SK-N-SH (cell line): ENCODE data around the gene CTNNA3. TPM values are rescaled to one million over a fixed set of nuclear protein-coding genes. Genes with fewer than 3 reads are reported as not detected.

Source experiments
- CTCF ChIA-PET: fragments of 300-600, 350-600 bp; formaldehyde crosslinking; extraction: SDS; loops from one replicate; lab custom pipeline; 2021; lab: Yijun Ruan, JAX
- POLR2A ChIA-PET: fragments of 350-600 bp; sonication (Branson Sonifier 250); formaldehyde crosslinking; extraction: SDS; loops from one replicate; lab custom pipeline; 2020; ENCODE audit warnings: antibody characterized with exemption, inconsistent platforms; lab: Yijun Ruan, JAX
- DNase-seq: peaks from one replicate; pipeline ENCODE4 v3.0.0; 2012
- H2AFZ ChIP-seq: fragments of 200-600 bp; sonication (generic); 2 replicates; pipeline ENCODE4 v1.8.1; 2016; ENCODE audit warnings: antibody characterized with exemption, mild to moderate bottlenecking, low read depth
- H3F3A ChIP-seq: fragments of 200-600 bp; sonication (generic); replicated peaks from 2 replicates; pipeline ENCODE3; 2016; ENCODE audit warnings: antibody characterized with exemption, mild to moderate bottlenecking; ENCODE audit not compliant: insufficient read depth
- H3K27ac ChIP-seq, 2 experiments: fragments of 200-500 bp in 1 of 2; fragments of 200-600 bp in 1 of 2; sonication (Bioruptor generic) in 1 of 2; sonication (generic), shearing (Covaris generic) in 1 of 2; 2 replicates each; pipeline versions ENCODE4 v1.5.1 to v1.6.1; 2014 to 2016; ENCODE audit warnings: low read depth in 2 of 2, inconsistent platforms in 1 of 2, low read length in 1 of 2, mild to moderate bottlenecking in 1 of 2, mixed read lengths in 1 of 2
- H3K27me3 ChIP-seq: fragments of 200-600 bp; sonication (generic), shearing (Covaris generic); 2 replicates; pipeline ENCODE4 v1.6.1; 2016; ENCODE audit warnings: mixed run types; ENCODE audit not compliant: insufficient read depth
- H3K36me3 ChIP-seq, 2 experiments: fragments of 200-500 bp in 1 of 2; fragments of 200-600 bp in 1 of 2; sonication (Bioruptor generic) in 1 of 2; sonication (generic) in 1 of 2; replicated peaks in 1 of 2; 2 replicates each; pipeline versions ENCODE3 to v1.5.1; 2014 to 2016; ENCODE audit warnings: low read length in 1 of 2, mild to moderate bottlenecking in 1 of 2; ENCODE audit not compliant: insufficient read depth in 2 of 2, control insufficient read depth in 1 of 2
- H3K4me1 ChIP-seq, 2 experiments: fragments of 200-500 bp in 1 of 2; fragments of 200-600 bp in 1 of 2; sonication (Bioruptor generic) in 1 of 2; sonication (generic), shearing (Covaris generic) in 1 of 2; 2 replicates each; pipeline versions ENCODE4 v1.5.1 to v1.6.1; 2014 to 2016; ENCODE audit warnings: low read depth in 1 of 2, low read length in 1 of 2, mixed run types in 1 of 2; ENCODE audit not compliant: insufficient read depth in 2 of 2, control insufficient read depth in 1 of 2
- H3K4me2 ChIP-seq: fragments of 200-600 bp; sonication (generic), shearing (Covaris generic); 2 replicates; pipeline ENCODE4 v1.6.1; 2017; ENCODE audit warnings: mixed run types
- H3K4me3 ChIP-seq, 2 experiments: fragments of 200-500 bp in 1 of 2; fragments of 200-600 bp in 1 of 2; sonication (Bioruptor generic) in 1 of 2; sonication (generic), shearing (Covaris generic) in 1 of 2; 2 replicates each; pipeline versions ENCODE4 v1.5.1 to v1.8.1; 2014 to 2016; ENCODE audit warnings: low read depth in 2 of 2, inconsistent platforms in 1 of 2, low read length in 1 of 2, mild to moderate bottlenecking in 1 of 2, mixed read lengths in 1 of 2, moderate library complexity in 1 of 2
- H3K79me2 ChIP-seq: fragments of 200-600 bp; sonication (generic); 2 replicates; pipeline ENCODE4 v1.8.1; 2017; ENCODE audit warnings: mild to moderate bottlenecking; ENCODE audit not compliant: insufficient read depth
- H3K9ac ChIP-seq: fragments of 200-600 bp; sonication (generic); 2 replicates; pipeline ENCODE4 v1.6.1; 2017; ENCODE audit warnings: mixed run types
- H3K9me2 ChIP-seq: fragments of 200-600 bp; sonication (generic); 2 replicates; pipeline ENCODE4 v1.6.1; 2017; ENCODE audit warnings: mixed run types
- H3K9me3 ChIP-seq: fragments of 200-600 bp; sonication (generic); 2 replicates; pipeline ENCODE4 v1.6.1; 2017; ENCODE audit warnings: mixed run types, mild to moderate bottlenecking, moderate library complexity
- H4K20me1 ChIP-seq: fragments of 200-600 bp; sonication (generic); 2 replicates; pipeline ENCODE4 v1.6.1; 2017; ENCODE audit warnings: mild to moderate bottlenecking, mixed run types; ENCODE audit not compliant: insufficient read depth
- EP300 ChIP-seq, 2 experiments: IDR thresholded peaks; 2 replicates each; pipeline versions ENCODE4 v1.4.0 to v1.6.1; 2012; ENCODE audit warnings: borderline replicate concordance in 1 of 2, low read depth in 1 of 2, low read length in 1 of 2
- EZH2phosphoT487 ChIP-seq: fragments of 200-600 bp; sonication (generic); IDR thresholded peaks from 2 replicates; pipeline ENCODE4 v1.6.1; 2017; ENCODE audit warnings: low read depth, mixed run types, mild to moderate bottlenecking, antibody characterized with exemption, moderate library complexity, borderline replicate concordance
- FOSL2 ChIP-seq: IDR thresholded peaks from 2 replicates; pipeline ENCODE4 v1.4.0; 2012; ENCODE audit warnings: low read depth, mild to moderate bottlenecking, moderate library complexity, borderline replicate concordance
- GABPA ChIP-seq: IDR thresholded peaks from 2 replicates; pipeline ENCODE4 v1.4.0; 2012; ENCODE audit warnings: low read depth, mild to moderate bottlenecking
- GATA2 ChIP-seq: sonication (generic); formaldehyde crosslinking; IDR thresholded peaks from 2 replicates; pipeline ENCODE4 v1.5.0; 2020; ENCODE audit warnings: mild to moderate bottlenecking, missing genetic modification reagents
- JUND ChIP-seq: IDR thresholded peaks from 2 replicates; pipeline ENCODE4 v1.4.0; 2012
- MXI1 ChIP-seq: IDR thresholded peaks from 2 replicates; pipeline ENCODE4 v1.6.1; 2012; ENCODE audit warnings: mild to moderate bottlenecking, low read depth, low read length, improper control_type of control experiment
- NFIC ChIP-seq: IDR thresholded peaks from 2 replicates; pipeline ENCODE4 v1.4.0; 2012; ENCODE audit warnings: borderline replicate concordance
- PBX3 ChIP-seq: IDR thresholded peaks from 2 replicates; pipeline ENCODE4; 2012
- POLR2AphosphoS5 ChIP-seq: IDR thresholded peaks from 2 replicates; pipeline ENCODE4 v1.6.1; 2012; ENCODE audit warnings: low read depth, low read length
- RCOR1 ChIP-seq: fragments of 150-350 bp; IDR thresholded peaks from 2 replicates; pipeline ENCODE4 v1.6.1; 2017; ENCODE audit warnings: antibody characterized with exemption, low read length
- SIN3A ChIP-seq: IDR thresholded peaks from 2 replicates; pipeline ENCODE4 v1.6.1; 2012; ENCODE audit warnings: low read depth, mild to moderate bottlenecking, low read length, moderate library complexity, borderline replicate concordance
- TAF1 ChIP-seq: IDR thresholded peaks from 2 replicates; pipeline ENCODE4 v1.6.1; 2012; ENCODE audit warnings: low read depth, mild to moderate bottlenecking, low read length, moderate library complexity, borderline replicate concordance
- TCF12 ChIP-seq: IDR thresholded peaks from 2 replicates; pipeline ENCODE4 v1.4.0; 2012
- ZBTB33 ChIP-seq: IDR thresholded peaks from 2 replicates; pipeline ENCODE4 v1.4.0; 2012; ENCODE audit warnings: low read depth, borderline replicate concordance
- WGBS: methylation state at CpG from one replicate; pipeline ENCODE4 v1.1.6; 2017; ENCODE audit warnings: low lambda C conversion rate; 5-methylcytosine and 5-hydroxymethylcytosine counted together
- polyA plus RNA-seq, 3 experiments: library from polyadenylated mRNA; depleted of rRNA; stranded (reverse); fragments of >200 nt; gene quantifications; 2 replicates each; pipeline ENCODE4 v1.2.3, GENCODE V29; 2012
- TF ChIP-seq, protein P1 (sequence below): IDR thresholded peaks from 2 replicates; pipeline ENCODE4 v1.4.0; 2012; ENCODE audit warnings: low read depth, borderline replicate concordance

The CTNNA3 gene
- polyA plus RNA-seq, 1 of the 3 experiments (the other 2 are of a cell fraction), result not detected

DNA sequence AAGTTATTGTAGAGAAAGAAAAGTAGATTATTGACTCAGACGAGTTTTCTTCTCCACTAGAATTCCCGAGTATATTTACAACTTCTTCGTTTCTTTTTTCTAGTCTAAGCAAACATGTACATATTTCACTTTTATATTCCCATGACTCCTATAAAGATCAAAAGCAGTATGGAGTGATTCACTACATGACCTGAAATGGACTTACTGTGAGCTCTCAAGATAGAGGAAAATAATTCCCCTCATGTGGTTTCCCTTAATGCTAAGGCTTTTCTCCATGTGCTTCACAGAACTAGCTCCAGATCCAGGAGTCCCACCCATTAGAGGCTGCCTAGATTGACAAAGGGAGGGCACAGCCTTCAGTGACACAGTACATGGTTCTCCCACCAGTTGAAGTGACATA is 1593.2 kb downstream of the CTNNA3 start:
- no peaks in the 10 kb centered on the region for H3F3A ChIP-seq
- H3K36me3 ChIP-seq, result no peaks in the 10 kb centered on the region
- no peaks in the 10 kb centered on the region for H3K79me2 ChIP-seq
- no peaks in the 10 kb centered on the region for H3K4me1 ChIP-seq
- DNase-seq, result no peak
- TF ChIP-seq EP300 (IDR thresholded peaks at IDR 0.05; ENCODE audit: borderline replicate concordance in 1 of 2, low read depth in 1 of 2, low read length in 1 of 2) (no peak), MXI1 (no peak), SIN3A (no peak), RCOR1 (no peak), TAF1 (no peak), PBX3 (no peak)
- no peaks in the 10 kb centered on the region for H3K9me2 ChIP-seq
- WGBS, result 31% methylated on average over 3 of the region's 3 CpGs
- ChIA-PET POLR2A (no interaction called here), CTCF (interaction anchor here (0.7 kb wide), 1 partner anchor 10 kb away, joined by 3 read pairs; no protein-coding TSS in a partner anchor)
- no peak overlapping the region for H3K27ac ChIP-seq
- no peak overlapping the region for H3K9ac ChIP-seq
- H3K4me3 ChIP-seq, result no peak overlapping the region
- no peaks in the 10 kb centered on the region for H3K27me3 ChIP-seq
- H3K4me2 ChIP-seq, result no peak overlapping the region
- H2AFZ ChIP-seq, result no peak overlapping the region
- no peaks in the 10 kb centered on the region for H4K20me1 ChIP-seq
- no peaks in the 10 kb centered on the region for H3K9me3 ChIP-seq

GRCh38 chr10:66098595-66099480 is 1597.2 kb downstream of the CTNNA3 start:
- H3K4me2 ChIP-seq, result no peak overlapping the region
- no peaks in the 10 kb centered on the region for H3K27me3 ChIP-seq
- H3K79me2 ChIP-seq, result no peaks in the 10 kb centered on the region
- no peak overlapping the region for H3K9ac ChIP-seq
- POLR2A ChIA-PET, result no interaction called here
- H3K36me3 ChIP-seq, result no peaks in the 10 kb centered on the region
- no peak for TF ChIP-seq FOSL2
- TF ChIP-seq RCOR1, result no peak
- TF ChIP-seq NFIC, result no peak
- TF ChIP-seq, protein P1, sequence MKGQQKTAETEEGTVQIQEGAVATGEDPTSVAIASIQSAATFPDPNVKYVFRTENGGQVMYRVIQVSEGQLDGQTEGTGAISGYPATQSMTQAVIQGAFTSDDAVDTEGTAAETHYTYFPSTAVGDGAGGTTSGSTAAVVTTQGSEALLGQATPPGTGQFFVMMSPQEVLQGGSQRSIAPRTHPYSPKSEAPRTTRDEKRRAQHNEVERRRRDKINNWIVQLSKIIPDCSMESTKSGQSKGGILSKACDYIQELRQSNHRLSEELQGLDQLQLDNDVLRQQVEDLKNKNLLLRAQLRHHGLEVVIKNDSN, result no peak
- no peak for TF ChIP-seq EZH2phosphoT487
- TF ChIP-seq PBX3, result no peak
- no peak for TF ChIP-seq GABPA
- no peak for TF ChIP-seq TCF12
- no peak for TF ChIP-seq GATA2 (CRISPR knock-in tag)
- TF ChIP-seq JUND, result no peak
- no peak for TF ChIP-seq ZBTB33
- TF ChIP-seq TAF1, result no peak
- no peak for TF ChIP-seq SIN3A
- TF ChIP-seq POLR2AphosphoS5, result no peak
- no peak for DNase-seq
- 45% methylated on average over 6 of the region's 6 CpGs for WGBS
- H4K20me1 ChIP-seq, result no peaks in the 10 kb centered on the region
- no peaks in the 10 kb centered on the region for H3K4me1 ChIP-seq
- CTCF ChIA-PET, result interaction anchor here (0.8 to 1.6 kb wide), 2 partner anchors 9 to 10 kb away, joined by 3 to 4 read pairs; no protein-coding TSS in a partner anchor
- H3K9me2 ChIP-seq, result no peaks in the 10 kb centered on the region
- H3K27ac ChIP-seq, result no peak overlapping the region
- H3K9me3 ChIP-seq, result no peaks in the 10 kb centered on the region
- H2AFZ ChIP-seq, result no peak overlapping the region
- H3F3A ChIP-seq, result no peaks in the 10 kb centered on the region
- no peak overlapping the region for H3K4me3 ChIP-seq
